Hepatic stellate cell (primary cell): ENCODE data around the gene MARCHF6.
A peak's percentile ranks its signal among the peaks of the same experiment; 100 is the strongest.
"Not testable (repeated sequence)": the region's sequence is repeated elsewhere in the genome, so short reads cannot be mapped to it uniquely, and the experiment has no call there.

Experiments used
- DNase-seq: peaks from one replicate; pipeline ENCODE4 v3.0.0; 2011; ENCODE audit warnings: low spot score

The MARCHF6 gene, protein sequence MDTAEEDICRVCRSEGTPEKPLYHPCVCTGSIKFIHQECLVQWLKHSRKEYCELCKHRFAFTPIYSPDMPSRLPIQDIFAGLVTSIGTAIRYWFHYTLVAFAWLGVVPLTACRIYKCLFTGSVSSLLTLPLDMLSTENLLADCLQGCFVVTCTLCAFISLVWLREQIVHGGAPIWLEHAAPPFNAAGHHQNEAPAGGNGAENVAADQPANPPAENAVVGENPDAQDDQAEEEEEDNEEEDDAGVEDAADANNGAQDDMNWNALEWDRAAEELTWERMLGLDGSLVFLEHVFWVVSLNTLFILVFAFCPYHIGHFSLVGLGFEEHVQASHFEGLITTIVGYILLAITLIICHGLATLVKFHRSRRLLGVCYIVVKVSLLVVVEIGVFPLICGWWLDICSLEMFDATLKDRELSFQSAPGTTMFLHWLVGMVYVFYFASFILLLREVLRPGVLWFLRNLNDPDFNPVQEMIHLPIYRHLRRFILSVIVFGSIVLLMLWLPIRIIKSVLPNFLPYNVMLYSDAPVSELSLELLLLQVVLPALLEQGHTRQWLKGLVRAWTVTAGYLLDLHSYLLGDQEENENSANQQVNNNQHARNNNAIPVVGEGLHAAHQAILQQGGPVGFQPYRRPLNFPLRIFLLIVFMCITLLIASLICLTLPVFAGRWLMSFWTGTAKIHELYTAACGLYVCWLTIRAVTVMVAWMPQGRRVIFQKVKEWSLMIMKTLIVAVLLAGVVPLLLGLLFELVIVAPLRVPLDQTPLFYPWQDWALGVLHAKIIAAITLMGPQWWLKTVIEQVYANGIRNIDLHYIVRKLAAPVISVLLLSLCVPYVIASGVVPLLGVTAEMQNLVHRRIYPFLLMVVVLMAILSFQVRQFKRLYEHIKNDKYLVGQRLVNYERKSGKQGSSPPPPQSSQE

DNA sequence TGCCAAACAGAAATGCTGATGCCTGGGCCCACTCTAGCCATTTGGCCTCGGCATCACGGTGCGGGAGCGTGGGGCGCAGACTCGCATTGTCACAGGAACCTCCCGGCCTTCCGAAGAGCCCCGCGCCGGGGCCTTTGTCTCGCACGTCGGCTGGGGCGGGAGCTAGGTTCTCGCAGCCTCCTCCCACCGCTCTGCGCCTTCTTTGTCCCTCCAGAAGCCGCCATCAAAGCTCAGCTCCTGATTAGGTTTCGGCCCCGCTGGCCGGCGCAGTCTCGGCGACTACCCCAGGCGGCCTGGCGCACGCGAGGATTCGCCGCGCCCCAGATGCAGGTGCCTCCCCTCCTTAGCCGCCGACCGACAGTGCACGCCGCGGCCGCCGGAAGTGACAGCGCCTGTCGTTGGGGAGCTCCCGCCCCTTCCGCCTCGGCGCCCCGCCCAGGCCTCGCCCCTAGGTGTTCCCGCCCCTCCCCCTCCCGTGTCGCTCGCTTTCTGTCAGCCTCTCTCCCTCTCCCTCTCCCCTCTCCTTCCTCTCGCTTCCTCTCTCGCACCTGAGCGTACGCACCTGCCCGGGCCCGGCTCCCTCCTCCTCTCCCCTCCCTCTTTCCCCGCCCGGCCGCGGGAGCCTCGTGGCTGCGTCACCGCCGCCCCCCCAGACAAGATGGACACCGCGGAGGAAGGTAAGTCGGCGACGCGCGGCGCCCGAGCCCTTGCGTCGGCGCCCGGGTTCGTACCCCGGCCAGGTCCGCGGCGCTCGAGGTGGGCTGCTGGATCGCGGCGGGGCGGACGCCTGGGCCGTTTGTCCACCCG, at the start of gene MARCHF6:
MARCHF6 (plus strand) TSS at position 455 of the 807 bp plus-strand sequence; CDS start at position 659, 204 bp downstream.
- peak; percentile 77 for DNase-seq

DNA sequence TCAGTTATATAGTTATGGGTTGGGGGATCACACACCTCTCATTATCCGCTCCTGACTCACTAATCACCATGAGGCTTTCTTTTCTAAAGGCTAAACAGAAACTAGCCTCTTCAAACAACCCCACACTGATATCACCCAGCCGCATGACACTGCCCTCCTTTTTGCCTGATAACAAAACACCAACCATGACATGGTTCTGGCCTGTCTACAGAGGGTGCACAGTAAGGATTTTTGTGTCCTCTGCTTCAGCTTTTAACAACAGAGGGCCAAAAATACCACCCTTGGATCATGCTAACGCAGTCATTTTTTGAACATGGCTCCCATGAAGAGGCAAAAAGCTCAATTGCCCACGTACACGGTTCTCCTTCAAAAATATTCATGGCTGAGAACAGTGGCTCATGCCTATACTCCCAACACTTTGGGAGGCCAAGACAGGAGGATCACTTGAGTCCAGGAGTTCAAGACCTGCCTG, 49.8 kb upstream of the MARCHF6 start:
- DNase-seq: no peak

DNA sequence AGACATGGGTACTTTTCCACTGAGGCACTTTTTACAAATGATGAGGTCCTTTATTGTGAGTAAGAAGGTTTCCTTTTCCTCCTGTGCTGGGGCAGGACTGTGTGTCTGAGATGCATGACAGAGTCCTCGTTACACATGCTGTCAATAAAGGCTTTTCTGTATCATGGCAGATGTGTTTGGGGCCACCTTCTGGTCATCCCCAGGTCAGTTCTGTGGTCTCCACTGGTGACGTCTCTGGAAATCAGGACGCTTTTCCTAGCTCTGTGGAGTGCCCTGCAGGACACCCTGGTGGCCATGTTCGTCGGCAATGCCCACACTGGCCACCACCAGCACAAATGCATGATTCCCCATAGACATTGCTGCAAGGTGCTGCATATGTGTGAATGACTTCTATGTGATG, 48.6 kb upstream of the MARCHF6 start:
- DNase-seq: no peak

DNA sequence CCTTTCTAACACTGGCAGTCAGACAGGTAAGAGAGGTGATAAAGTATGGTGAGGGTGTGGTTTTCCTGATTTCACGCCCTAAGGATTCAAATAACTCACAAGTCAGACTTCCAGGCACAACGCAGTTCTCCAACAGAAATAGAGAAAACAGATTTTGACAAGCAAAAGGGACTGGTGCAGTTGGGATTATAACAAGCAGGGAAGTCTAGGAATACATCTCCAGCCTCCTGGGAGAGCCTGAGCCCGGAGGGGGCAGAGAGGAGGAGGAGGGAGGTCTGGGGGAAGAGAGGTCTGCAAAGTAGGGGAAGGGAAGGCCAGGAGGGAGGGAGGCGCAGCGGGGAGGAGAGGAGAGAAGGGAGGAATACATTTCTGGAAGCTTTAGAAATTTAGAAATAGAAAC, 47.4 kb upstream of the MARCHF6 start:
- no peak for DNase-seq

DNA sequence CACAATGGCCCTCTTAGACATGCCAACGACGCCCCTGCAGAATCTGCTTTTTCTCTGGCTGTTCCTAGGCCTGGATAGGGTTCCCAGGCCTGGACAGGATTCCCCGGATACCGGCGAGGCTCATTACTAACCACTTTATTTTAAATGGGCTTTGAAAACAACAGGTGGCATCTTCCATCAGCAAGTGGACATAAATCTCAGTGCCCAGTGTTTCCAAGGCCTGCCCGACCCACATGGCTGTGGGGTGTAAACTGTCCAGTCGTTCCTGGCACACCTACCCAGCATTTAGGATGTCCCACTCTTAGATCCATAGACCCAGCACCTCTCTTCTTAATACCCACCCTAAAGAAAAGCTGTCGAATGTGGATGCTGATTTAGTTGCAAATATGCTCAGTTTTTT, 46.7 kb upstream of the MARCHF6 start:
- DNase-seq: no peak

DNA sequence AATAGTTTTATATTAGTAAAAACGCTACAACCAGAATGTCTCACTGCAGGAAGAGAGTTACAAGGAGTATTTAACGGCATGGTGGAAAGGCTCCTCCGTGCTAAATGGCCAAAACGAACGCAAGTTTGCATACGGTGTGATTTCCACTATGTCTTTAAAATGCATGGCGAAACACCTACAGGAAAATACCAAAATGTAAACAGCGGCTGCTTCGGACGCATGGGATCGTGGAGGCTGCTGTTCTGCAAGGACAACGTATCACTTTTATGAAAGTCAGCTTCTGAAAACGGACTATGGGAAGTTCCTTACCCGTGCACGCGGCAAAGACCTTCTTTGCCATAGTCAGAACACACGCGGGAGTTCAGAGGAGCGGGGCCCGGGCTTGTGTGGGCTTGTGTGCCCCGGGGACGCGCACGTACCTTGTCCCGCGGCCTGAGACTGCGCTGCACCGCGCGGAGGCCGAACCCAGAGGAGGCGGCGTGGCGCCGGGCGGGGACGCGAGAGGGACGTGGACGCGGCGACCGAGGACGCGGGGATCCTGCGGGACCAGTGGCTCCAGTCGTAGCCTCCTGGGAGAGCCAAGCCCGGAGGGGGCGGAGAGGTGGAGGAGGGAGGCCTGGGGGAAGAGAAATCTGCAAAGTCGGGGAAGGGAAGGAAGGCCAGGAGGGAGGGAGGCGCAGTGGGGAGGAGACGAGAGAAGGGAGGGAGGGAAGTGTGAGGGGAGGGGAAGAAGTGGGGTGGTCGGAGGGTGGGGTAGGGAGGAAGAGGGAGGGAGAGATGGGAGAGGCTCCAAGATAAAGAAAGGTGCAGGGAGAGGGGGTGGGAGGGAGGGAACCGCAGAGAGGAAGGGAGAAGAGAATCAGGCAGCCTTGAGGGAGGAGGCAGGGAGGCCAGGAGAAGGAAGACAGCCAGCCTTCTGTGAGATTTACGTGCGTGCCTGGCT, 46.0 kb upstream of the MARCHF6 start, which contains the start of gene CMBL:
CMBL (minus strand) TSS at position 697 of the 943 bp plus-strand sequence. CDS start 17,140 bp downstream, outside the sequence.
- DNase-seq: peak; percentile 66

DNA sequence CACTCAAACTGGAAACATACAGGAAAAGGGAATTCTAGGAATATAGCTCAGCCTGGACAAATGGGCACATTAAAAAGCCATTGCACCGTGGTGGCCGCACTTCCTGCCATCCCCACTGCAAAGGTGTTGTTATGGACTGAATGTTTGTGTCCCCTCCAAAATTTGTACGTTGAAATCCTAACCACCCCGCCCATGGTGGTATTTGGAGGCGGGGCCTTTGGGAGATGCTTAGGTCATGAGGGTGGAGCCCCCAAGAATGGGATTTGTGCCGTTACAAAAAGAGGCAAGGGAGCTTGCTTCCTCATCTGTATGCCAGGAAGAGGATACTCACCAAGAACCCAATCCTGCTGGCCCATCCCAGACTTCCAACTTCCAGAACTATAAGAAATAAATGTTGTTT, 44.7 kb upstream of the MARCHF6 start:
- no peak for DNase-seq

DNA sequence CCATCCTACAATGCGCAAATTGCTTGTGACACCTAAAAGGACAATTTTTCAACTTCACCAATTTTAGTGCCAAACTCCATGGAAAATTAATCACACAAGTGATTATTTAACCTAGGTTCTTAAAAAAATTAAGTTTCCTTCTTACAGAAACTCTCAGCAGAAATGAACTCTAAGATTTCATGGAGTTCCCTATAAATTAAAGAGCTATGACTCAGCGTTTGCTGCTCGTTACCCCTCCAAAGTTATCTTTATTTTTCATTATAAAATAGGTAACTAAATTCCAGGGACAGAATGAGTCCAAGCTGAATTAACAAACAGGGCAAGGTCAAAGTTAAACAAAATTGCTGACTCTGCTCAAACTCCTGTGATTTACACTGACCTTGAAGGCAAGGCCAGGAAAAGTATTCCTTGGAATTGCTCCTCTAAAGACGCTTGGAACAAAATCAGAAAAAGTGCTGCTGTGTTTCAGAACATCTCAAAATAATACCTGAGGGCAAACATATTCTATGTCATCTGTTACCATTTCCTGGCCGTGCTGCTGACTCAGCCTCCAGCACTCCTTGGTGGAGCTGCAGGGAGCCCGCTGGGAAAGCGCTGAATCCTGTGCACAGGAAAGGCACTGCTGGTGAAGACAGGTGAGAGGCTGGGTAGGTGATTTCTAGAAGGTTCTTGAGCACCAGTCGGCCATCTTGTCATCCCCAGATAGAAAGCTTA, 43.3 kb upstream of the MARCHF6 start:
- no peak for DNase-seq

DNA sequence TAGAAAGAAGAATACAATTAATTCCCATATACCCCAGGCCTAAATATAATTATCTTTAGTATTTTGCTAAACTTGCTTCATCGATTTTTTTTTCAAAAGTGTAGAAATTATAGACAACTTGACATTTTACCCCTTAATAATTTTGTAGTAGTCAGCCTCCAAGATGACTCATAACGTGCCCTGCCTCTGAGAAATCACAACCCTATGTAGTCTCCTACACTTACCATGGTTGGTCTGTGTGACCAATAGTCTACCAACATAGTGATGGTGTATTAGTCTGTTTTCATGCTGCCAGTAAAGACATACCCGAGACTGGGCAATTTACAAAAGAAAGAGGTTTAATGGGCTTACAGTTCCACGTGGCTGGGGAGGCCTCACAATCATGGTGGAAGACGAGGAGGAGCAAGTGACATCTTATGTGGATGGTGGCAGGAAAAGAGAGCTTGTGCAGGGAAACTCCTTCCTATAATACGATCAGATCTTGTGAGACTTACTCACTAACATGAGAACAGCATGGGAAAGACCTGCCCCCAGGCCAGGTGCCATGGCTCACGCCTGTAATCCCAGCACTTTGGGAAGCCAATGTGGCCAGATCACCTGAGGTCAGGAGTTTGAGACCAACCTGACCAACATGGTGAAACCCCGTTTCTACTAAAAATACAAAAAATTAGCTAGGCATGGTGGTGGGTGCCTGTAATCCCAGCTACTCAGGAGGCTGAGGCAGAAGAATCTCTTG, 42.5 kb upstream of the MARCHF6 start:
- not testable (repeated sequence) for DNase-seq

DNA sequence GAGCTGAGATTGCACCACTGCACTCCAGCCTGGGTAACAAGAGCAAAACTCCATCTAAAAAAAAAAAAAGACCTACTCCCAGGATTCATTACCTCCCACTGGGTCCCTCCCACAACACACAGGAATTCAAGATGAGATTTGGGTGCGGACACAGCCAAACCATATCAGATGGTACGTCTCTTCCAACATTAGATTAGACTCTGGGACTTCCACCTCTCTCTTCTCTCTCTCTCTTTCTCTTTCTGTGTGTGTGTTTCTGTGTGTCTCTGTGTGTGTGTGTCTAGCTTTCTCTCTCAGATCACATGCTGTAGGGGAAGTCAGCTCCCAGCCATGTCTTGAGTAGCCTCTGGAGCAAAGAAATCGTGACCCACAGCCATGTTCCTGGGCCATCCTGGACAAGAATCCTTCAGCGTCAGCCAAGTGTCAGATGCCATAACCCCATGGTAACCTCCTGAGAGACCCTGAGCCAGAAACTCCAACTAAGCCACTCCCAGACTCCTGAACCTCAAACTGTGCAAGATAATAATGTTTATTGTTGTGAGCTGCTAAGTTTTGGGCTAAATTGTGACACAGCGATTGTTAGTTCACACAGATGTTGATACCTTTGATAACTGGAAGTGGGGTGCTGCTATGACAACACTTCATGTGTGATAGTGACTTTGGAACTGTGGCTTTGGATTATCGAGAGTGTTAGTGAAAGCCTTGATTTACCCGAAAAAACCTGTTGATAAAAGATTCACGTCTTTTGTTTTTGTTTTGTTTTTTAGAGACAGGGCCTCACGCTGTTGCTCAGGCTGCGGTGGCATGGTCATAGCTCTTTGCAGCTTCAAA, 41.7 kb upstream of the MARCHF6 start:
- no peak for DNase-seq

DNA sequence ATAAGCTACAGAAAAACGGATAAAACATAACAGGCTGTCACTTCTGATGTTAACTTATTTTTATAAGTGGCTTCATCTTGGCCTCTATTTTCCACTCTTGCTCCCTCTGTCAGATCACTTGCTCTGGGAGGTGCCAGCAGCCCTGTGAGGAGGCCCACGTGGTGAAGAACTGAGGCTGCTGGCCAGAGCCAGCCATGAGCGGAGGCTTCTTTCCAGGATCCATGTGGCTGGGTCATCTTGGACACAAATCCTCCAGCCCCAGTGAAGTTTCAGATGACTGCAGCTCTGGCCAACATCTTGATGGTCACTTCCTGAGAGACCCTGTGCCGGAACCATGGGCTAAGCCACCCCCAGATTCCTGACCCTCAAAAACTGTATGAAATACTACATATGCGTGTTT, 38.3 kb upstream of the MARCHF6 start:
- no peak for DNase-seq

DNA sequence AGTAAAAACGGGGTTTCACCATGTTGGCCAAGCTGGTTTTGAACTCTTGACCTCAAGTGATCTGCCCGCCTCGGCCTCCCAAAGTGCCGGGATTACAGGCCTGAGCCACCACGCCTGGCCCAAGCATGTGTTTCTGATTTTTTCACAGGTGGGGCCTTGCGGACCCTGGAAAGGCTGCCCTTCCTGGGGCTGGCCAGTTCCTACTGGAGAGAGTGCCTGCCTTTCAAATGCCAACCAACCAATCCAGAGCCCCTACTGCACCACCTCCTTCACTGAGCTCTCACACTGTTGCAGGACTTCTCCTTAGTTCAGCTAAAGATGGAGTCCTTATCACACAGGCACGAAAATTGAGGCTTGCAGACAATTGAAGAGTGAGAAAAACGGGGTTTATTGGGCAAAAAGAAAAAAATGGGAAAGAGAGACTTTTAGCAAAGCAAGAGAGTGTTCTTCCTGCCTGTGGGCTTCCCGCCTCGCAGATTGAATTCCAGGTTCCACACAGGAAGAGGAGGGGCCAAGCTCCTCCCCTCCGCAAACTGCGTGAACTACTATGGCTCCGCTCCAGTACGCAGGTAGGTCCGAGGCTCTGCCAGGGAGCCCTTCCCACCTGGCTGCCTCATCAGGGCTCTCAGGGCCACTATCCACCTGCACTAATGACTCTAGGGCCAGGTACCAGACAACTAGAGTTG, 37.5 kb upstream of the MARCHF6 start:
- DNase-seq: no peak

DNA sequence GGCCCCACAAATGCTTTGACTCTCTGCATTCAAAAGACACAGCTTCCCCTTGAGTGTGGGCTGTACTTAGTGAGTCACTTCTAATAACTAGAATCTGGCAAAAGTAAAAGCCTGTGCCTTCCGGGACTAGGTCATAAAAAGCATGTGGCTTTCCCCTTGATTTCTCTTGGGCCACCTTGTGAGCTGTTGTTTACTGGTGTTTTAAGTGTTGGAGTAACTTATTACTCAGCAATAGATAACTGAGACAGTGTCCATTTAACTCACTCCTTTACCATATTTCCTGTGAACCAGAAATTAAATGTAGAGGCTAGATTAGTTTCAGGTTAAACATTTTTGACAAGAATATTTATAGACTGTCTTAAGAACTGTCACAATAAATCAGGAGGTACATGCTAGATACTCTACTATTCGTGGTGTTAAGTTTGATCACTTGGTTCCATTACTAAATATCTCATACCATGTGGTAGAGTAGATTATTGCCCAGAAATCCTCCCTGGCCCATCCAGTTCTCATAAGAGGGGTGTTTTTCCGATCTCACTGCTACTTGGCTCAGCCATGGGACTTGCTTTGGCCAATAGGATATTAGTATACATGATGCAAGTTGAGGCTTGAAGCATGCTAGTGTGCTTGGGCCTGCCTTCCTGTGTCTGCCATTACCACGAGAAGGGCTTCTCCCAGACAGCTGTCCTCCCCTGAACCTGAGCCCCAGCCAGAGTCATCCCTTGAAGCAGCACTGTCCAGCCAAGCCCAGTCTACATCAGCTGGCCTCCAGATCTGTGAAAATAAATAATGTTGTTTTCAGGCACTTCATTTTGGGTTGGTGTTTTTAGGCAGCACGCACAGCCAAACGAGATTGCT, 35.4 kb upstream of the MARCHF6 start:
- no peak for DNase-seq

DNA sequence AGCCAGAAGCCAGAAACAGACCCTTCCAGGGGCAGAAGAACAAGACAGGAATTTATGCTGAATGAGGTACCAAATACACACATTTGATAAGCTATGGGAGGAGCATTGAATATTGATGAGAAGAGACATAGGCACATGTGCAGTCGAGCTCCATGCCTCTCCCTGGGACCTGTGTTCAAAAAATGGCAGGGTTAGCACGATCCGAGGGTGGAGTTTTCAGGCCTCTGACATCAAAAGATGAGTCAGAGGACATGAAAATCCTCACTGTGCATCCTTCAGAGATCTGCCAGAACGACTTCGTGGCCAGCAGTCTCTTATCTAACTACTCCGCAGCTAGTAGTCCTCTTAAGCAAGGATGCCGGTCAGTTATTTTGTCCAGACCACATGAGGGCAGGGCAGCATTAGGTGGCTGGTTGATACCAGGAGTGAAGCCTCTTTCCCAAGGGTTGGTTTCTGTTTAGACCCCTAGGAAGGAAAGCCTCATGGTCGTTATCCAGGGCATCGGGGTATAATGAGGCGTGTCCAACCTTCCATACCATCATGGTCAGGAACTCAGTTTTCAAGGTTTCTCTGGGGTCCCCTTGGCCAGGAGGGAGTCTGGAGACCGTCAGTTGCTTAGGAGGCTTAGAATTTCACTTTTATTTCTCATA, 34.2 kb upstream of the MARCHF6 start:
- peak; percentile 33 for DNase-seq

DNA sequence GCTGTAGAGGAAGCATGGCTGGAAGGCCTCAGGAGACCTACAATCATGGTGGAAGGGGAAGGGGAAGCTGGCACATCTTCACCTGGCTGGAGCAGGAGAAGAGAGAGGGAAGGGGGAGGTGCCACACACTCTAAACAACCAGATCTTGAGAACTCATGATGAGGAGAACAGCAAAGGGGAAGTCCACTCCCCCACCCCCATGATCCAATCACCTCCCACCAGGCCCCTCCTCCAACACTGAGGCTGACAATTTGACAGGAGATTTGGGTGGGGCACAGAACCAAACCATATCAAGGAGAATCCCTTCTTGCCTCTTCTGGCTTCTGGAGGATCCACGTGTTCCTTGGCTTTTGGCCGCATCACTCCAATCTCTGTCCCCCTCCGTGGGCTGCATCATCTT, 32.7 kb upstream of the MARCHF6 start:
- no peak for DNase-seq

DNA sequence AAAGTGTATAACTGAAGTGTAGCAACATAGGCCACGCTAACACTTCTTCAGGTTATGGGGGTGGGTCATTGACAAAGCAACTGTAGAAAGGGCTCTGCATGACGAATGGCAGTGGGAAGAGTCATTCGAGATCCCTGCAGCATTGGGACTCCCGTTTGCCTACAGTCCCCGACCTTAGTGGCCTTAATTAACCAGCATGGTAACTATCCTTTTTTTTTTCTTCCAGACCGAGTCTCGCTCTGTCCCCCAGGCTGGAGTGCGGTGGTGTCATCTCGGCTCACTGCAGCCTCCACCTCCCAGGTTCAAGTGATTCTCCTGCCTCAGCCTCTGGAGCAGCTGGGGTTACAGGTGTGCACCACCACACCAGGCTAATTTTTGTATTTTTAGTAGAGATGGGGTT, 31.6 kb upstream of the MARCHF6 start:
- no peak for DNase-seq
